GM19328 (cell line): ENCODE data around the gene HSD17B7.
"Not testable (repeated sequence)": the region's sequence is repeated elsewhere in the genome, so short reads cannot be mapped to it uniquely, and the experiment has no call there.

Experiments used
- ATAC-seq: cut with Tn5 transposase; IDR thresholded peaks from one replicate; pipeline ENCODE4 v1.9.1; 2021; ENCODE audit warnings: mild to moderate bottlenecking, moderate library complexity; ENCODE audit not compliant: unreplicated experiment

Gene HSD17B7, protein sequence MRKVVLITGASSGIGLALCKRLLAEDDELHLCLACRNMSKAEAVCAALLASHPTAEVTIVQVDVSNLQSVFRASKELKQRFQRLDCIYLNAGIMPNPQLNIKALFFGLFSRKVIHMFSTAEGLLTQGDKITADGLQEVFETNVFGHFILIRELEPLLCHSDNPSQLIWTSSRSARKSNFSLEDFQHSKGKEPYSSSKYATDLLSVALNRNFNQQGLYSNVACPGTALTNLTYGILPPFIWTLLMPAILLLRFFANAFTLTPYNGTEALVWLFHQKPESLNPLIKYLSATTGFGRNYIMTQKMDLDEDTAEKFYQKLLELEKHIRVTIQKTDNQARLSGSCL

DNA sequence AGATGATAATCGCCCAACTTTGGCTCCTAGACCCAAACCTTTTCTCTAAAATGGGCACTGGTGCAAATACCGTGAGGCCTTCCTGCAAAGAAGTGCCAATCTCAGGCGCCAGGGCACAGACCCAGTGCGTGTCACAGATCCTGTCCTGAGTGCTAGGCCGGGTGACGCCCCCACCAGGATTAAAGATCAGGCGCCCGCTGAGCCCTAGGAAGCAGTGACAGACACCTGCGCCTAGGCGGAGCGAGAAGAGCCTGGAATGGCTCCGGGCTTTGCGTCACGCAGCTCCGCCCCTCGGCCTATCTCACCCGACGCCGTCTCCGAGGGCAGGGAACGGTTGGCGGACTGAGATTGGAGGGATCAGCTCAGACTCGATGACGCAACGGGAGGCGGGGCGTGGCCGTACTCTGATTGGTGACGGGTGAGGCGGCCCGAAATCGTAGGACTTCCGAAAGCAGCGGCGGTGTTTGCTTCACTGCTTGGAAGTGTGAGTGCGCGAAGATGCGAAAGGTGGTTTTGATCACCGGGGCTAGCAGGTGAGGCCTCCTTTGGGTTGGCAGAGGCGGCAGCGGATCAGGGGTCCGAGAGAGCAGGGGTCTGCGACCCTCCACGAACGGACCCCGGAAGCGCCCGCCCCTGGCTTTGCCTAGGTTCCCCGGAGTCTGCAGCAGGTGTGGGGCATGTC lies at the start of gene HSD17B7:
Gene HSD17B7, plus strand, starts transcription at position 400 of the 682 bp plus-strand sequence. Its CDS starts 99 bp downstream, at position 499.
- ATAC-seq = peak; percentile 99

DNA sequence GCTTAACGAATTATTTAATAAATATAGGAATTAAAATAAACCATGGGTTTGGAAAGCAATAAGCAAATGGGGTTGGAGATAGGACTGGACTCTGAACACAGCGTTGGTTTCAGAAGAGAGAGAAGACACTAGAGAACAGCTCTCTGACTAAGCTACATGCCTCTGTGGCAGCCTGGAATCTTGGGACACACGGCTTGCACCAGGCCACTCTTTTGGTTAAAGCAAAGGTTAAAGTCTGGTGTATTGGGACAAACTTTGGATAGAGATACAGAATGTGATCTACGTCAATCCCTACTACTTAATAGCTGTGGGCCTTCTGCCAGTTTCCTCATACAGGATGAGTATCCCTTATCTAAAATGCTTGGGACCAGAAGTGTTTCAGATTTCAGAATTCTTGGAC lies 49.7 kb upstream of the HSD17B7 start:
- ATAC-seq = no peak

DNA sequence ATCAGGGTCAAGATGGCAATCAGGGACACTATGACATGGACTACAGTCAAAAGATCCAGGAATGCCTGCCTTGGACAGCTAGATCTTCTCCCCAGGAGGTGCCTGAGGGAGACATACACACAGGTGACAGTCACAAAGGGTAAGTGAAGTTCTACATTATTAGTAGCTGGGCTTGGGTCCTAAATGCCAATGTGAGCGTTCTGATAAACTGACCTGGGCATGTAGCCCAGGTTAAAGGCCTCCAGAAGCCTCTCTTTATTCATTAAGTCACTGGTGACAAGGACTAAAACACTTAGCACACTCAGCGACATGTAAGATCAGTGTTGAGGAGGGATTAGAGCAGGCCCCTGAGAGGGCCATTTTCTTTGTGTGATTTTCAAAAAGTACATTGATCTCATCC lies 48.9 kb upstream of the HSD17B7 start:
- ATAC-seq = no peak

DNA sequence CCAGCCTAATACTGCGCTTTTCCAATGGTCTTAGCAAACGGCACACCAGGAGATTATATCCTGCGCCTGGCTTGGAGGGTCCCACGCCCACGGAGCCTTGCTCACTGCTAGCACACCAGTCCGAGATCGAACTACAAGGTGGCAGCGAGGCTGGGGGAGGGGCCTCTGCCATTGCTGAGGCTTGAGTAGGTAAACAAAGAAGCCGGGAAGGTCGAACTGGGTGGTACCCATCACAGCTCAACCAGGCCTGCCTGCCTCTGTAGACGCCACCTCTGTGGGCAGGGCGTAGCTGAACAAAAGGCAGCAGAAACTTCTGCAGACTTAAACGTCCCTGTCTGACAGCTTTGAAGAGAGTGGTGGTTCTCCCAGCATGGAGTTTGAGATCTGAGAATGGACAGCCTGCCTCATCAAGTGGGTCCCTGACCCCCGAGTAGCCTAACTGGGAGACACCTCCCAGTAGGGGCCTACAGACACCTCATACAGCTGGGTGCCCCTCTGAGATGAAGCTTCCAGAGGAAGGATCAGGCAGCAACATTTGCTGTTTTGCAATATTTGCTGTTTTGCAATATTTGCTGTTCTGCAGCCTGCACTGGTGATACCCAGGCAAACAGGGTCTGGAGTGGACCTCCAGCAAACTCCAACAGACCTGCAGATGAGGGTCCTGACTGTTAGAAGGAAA lies 44.1 kb upstream of the HSD17B7 start:
- not testable (repeated sequence) for ATAC-seq

DNA sequence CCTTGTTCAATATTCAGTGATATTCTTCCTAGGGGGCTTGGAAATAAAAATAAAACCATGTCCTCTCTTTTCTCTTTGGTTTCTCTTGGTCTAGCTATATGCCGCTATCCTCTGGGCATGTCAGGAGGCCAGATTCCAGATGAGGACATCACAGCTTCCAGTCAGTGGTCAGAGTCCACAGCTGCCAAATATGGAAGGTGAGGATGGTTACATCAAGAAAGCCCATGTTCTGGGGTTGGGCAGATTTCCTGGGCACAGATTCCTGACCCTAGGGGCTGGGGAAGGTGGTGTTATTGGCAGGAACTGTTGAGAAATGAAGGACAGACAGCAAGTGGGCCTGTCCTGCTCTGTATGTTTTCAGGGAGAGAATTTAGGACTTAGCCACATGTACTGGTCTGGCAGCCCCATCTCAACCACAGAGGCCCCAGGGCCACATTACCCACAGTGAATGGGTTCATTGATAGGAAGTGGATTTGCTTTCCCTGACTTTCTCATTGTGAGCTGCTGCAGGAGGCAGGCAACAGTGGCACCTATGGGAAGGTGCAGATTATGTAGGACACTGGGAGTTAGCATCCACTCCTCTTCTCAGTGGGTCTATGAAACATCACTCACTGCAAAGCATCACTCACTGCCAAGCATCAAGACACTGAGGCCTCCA lies 37.4 kb upstream of the HSD17B7 start:
- no peak for ATAC-seq

DNA sequence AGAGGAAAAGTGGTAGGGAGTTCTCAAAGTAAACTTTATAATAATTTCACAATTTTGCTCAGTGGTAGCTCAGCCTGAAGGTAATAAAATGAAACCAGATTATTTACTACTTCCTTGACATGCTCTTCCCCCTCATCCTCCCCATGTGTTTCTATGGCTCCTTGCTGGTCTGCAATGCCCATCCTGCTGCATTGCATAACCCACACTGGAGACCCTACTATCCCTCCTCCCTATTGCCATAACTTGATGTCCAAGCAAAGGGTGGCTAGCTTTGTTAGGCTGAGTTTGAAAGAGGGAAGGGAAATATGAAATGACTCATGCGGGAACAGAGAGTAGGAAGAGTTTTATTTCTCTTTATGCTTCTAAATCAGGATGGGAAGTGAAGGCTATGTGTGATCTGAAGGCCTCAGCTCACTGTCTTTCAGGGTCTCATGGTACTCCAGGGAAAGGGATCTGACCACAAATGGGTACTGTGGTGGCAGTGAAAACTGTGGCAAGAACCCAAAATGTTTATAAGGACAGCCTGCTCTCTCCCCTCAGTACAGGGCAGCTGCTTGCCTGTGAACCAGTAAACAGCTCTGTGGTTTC lies 36.4 kb upstream of the HSD17B7 start:
- no peak for ATAC-seq

DNA sequence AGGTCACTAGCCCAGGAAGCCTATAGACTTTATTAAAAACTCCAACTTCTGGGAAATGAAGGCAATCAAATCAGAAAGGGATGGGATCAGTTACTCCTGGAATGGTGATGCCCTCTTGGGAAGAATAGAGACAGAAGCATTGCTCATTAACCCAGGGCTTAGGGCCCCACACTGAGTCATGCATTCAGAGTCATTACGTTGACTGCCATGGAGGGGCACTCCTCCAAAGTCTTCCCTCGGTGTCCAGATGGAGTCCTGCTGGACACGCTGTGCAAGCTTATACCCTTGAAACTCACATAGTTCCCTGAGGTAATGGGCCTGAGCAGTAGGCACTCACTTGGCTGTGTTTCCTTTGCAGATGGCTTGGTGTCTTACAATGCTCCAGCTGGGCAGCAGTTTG lies 35.2 kb upstream of the HSD17B7 start:
- ATAC-seq = no peak

DNA sequence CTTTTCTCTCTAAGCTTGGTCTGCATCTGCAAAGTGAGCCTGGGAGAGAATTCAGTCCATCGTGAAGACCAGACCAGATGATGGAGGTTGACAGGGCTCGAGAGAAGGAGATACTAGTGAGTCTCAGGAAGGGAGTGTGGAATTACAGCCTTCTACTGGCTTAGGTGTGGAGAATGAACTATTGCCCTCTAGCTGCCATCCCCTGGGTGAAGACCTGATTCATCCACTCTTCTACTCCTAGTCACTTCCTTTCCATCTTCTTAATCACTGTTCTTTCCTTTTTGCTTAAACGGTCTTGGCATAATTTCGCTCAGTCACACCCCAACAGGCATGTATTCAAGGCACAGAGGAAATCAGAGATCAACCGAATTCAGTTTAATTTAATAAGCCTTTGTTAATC lies 34.0 kb upstream of the HSD17B7 start:
- ATAC-seq = no peak

DNA sequence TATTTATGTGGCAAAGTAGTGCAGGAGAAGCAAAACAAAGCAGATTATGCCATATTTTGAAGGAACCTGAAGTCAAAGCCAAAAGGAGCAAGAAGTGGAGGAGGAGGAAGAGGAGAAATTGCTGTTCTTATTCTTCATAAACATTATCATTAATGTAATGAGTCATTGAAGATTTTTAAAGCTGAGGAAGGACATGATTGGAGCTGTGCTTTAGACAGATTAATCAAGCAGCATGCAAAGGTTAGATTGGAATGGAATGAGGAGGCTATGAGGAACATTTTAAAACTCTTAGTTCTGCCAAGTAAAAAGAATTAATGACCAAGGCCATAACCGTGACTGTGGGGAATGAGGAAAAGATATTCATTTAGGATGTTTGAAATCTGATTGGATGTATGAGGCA lies 33.0 kb upstream of the HSD17B7 start:
- no peak for ATAC-seq

DNA sequence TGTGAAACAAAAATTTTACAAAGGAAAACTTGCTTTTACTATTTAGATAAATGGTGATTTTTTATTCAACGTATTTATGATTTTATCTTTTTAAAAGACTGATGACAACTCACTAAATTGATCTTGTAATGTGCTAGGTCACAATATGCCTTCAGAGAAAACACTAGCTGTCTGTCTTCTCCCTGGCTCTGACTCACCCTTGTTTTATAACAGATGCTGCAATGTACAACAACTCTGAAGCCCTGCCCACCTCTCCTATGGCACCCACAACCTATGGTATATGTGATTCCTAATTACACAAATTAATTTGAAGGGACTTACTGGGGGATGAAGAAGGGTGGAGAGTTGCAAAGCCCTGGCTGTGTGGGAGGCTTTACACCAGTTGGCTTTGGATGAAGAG lies 24.7 kb upstream of the HSD17B7 start:
- ATAC-seq = no peak

DNA sequence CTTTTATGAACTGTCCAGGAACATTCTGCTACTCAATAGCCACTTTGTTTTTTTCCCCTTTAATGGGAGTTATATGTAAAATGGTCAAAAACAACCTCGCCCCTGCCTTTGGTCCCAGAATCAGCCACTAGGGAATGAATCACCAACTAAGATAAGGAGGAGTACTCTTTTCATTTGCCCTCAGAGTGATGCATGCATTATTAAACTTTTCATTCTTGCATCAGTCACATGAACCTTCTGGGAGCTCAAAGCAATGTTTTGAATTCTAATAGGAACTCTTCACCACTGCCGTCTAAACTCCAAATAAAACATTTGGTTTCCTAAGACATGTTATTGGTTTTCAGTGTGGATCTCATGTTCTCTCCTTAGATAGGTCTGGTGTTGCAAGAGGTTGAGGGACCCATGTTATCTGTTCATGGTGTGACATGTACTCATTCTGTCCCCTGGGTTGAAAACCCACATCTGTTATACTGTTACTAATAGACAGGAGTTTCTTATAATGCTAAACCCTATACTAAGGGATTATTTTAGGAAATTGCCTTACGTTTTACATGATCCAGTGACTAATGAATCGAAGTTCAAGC lies 17.8 kb upstream of the HSD17B7 start:
- no peak for ATAC-seq

DNA sequence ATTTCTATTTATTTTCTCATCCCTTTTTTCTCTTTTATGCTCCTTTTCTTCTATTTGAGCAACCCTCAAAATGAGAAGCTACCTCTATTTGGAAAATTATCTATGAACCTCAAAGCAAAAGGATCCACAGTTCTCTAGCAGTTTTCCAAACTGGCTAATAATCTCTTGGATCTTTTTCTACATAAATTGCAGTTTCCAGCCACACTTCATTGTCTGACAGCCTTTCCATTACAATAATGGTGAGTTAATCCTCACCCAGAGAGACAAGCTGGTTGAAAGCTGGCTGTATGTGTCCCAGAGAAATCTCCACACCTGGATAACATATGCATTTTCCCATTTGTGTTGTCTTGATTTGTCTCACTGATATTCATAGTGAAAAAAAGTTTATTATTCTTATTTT lies 16.5 kb upstream of the HSD17B7 start:
- ATAC-seq = no peak

DNA sequence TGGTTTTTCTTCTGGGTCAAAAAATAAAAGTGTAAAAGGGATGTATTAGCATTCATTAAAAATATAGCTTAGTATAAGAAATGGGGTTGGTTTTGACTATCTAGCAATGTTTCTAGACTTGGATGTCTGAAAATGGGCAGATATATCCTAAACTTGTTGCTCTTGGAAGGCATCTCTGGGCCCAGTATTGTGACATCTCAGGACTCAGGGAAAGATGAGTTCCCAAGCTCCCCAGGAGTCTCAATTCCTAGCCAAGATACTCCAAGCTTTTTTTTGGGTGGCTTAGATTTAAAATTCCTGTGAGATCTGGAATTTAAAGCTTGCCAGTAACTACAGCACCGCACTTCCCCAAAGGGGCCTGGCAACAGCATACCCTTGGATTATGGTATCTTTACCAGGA lies 11.5 kb upstream of the HSD17B7 start:
- no peak for ATAC-seq

DNA sequence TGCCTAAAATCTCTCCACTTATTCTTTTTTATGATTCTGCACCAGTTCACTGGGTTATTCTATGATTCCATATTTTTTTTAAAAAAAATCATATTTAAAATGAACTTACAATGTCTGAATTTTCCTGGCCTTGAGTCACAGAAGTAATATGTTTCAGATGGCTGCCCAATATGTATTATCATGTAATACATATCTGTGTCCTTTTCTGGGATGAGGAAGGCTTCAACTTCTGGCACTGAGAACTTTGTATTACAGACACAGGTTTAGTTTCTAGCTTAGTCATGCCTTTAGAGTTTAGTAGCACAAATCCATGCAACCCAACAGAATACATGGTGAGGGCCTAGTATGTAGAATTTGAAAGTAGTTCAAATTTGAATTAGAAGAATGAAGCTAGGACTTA lies 7.8 kb upstream of the HSD17B7 start:
- ATAC-seq = no peak

DNA sequence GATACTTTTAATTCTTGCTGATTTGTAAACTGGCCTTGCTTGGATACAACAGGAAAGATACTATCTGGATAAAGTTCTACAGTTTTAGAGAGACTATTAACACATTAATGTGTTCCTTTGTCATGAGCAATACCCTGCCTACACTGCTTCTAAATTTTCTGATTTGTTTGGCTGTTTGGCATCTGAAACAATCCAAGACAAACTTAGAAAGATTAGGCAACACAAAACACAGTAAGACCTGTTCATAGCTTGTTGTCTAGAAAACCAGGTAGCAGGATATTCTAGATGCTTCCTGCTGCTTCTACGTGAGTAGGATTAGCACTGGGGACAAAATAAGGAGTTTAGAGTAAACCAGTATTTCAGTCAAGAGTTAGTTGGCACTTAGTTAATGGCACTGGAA lies 5.6 kb upstream of the HSD17B7 start:
- ATAC-seq = not testable (repeated sequence)

DNA sequence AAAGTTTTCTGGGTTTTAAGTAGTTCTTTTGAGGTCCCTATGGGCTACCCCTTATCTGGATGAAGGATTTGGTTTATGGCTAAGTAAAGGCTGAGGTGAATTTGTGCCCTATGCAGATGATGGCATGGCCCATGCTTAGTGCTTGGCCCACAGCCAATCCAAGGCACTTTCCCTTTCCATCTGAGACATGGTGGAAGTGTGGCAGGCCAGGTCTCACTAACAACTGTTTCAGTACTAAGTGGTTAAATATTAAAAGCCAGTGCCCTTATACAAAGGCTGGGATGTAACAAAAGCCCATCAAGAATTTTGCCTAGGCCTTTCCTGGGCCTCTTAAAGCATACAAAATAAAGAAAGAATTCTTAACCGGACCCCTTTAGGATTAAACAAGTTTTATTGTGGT lies 1.7 kb upstream of the HSD17B7 start:
- not testable (repeated sequence) for ATAC-seq

DNA sequence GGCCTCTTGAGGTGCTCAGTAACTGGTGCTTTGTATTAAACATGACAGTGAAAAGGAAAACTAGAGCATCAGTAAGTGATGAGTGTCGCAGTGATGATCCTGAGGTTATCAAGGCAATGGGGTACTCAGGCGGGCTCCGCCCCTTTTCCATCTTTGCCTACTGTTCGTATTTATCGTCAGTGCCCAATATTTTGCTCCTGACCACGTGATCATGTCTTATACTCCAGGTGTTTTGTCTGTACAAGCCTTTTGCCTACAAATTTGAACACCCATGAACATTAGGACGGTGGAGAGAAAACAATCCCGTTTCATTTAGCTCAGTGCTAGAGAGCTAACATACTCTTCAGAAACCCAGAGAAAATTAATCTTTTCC lies 469 bp downstream of the HSD17B7 start:
- not testable (repeated sequence) for ATAC-seq

DNA sequence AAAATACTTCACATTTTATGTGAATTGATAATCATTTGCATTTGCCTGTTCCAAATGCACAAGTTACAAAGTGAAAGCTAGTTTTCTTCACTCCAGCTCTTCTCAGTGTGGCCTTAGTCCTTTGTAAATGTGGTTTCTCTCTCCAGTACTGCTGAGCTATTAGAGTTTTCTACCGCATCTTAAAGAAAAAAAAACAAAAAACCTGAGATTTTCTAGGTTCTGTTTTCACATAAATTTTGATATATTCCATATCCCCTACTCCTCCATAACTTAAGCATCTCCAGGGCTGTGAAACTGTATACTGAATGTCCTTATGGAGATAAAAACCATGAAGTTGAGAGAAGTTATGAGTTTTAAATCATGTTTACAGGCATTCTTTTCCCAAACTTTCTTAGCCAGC lies 3.8 kb downstream of the HSD17B7 start:
- not testable (repeated sequence) for ATAC-seq

DNA sequence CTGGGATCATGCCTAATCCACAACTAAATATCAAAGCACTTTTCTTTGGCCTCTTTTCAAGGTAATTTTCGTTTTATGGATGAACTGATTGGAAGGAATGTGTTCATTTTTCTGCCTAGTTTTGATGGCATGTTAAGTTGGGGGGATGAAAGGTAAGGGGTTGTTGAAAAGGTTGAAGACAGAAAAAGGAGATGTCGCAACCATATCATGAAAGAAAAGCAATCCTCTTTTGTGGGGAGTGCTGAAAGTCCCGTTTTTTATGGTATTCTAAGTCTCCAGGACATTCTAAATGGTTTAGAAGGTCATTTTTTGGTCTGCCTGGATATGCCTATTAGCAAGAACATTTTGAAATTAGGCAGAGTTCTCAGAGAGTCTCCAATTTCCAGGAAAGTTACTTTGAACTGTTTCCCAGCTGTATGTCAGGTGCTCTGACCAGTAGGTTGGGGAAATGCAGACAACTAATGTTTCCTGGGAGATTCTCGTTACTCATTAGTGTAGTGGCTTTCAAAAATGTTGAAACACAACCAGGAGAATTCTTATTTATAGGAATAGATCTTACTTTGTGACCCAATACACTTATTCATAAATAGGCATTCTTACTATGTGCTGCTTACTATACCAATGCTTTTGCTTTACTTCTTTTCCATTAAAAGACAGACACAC lies 6.2 kb downstream of the HSD17B7 start:
- not testable (repeated sequence) for ATAC-seq
